ENCODE results near the gene PAK2.

DNA sequence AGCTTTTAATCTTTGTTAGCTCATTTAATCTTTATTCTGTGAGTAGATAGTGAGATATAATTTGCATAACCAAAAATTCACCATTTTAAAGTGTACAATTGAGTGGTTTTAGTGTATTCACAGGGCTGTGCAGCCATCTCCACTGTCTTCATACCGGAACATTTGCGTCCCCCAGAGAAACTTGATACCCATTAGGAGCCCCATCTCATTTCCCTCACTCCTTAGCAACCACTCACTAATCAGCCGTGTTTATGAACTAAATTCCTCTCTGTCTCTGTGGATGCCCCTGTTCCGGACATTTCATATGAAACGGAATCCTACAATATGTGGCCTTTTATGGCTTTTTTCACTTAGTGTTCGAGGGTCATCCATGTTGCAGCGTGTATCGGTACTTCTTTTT is 38.2 kb downstream of the PAK2 start:
- TF ChIP-seq, protein P1, sequence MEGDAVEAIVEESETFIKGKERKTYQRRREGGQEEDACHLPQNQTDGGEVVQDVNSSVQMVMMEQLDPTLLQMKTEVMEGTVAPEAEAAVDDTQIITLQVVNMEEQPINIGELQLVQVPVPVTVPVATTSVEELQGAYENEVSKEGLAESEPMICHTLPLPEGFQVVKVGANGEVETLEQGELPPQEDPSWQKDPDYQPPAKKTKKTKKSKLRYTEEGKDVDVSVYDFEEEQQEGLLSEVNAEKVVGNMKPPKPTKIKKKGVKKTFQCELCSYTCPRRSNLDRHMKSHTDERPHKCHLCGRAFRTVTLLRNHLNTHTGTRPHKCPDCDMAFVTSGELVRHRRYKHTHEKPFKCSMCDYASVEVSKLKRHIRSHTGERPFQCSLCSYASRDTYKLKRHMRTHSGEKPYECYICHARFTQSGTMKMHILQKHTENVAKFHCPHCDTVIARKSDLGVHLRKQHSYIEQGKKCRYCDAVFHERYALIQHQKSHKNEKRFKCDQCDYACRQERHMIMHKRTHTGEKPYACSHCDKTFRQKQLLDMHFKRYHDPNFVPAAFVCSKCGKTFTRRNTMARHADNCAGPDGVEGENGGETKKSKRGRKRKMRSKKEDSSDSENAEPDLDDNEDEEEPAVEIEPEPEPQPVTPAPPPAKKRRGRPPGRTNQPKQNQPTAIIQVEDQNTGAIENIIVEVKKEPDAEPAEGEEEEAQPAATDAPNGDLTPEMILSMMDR (IDR thresholded peaks at IDR 0.05): no peak
- TF ChIP-seq ZFX (IDR thresholded peaks at IDR 0.05; ENCODE audit: borderline replicate concordance): no peak
